ENCODE data around the gene SNRPN. TPM values are rescaled to one million over a fixed set of nuclear protein-coding genes. Genes with fewer than 3 reads are reported as not detected.

SNRPN gene
- total and polyA plus RNA-seq, 11 donors: 228 to 550 (median 387) TPM

DNA sequence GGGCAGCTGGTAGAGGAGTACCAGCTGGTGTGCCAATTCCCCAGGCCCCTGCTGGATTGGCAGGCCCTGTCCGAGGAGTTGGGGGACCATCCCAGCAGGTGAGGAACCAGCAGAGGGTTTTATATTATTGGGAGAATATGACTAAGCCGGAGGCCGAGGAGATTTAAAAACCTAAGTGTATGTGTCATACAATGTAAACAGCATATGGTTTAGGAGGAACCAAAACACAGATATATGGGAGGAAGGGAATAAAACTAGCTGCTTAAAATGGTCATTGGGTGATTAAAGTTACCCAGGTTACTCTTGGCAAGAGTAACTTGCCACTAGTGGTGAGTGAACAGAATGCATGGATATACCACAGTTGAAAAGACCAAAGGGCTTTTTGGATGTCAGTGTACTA, 22.1 kb downstream of the SNRPN start:
- Histone ChIP-seq H3K9me3 (peaks cover 0 to 76% (median 12%) of the 10 kb centered on the region in 12 donors), H3K27me3 (no peaks in the 10 kb centered on the region), H3K4me3 (no peak overlapping the region), H3K4me1 (no peaks in the 10 kb centered on the region), H3K36me3 (peaks cover 0 to 98% (median 72%) of the 10 kb centered on the region in 9 donors), H3K27ac (no peak overlapping the region)
- DNase-seq (no peak), ATAC-seq (no peak)
- no peak for TF ChIP-seq POLR2A (IDR thresholded peaks at IDR 0.05)
- TF ChIP-seq, protein P1, sequence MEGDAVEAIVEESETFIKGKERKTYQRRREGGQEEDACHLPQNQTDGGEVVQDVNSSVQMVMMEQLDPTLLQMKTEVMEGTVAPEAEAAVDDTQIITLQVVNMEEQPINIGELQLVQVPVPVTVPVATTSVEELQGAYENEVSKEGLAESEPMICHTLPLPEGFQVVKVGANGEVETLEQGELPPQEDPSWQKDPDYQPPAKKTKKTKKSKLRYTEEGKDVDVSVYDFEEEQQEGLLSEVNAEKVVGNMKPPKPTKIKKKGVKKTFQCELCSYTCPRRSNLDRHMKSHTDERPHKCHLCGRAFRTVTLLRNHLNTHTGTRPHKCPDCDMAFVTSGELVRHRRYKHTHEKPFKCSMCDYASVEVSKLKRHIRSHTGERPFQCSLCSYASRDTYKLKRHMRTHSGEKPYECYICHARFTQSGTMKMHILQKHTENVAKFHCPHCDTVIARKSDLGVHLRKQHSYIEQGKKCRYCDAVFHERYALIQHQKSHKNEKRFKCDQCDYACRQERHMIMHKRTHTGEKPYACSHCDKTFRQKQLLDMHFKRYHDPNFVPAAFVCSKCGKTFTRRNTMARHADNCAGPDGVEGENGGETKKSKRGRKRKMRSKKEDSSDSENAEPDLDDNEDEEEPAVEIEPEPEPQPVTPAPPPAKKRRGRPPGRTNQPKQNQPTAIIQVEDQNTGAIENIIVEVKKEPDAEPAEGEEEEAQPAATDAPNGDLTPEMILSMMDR (IDR thresholded peaks at IDR 0.05): peak in 2 of 12 donors; percentile 7 to 16
- intact Hi-C loops (cut with DNase I): loop anchor here in 1 of 10 donors (10.0 kb wide), 1 partner anchor 58 kb away; no protein-coding TSS in a partner anchor
- WGBS, 4 donors: 79 to 87% (median 80%) methylated on average over 3 of the region's 3 CpGs

DNA sequence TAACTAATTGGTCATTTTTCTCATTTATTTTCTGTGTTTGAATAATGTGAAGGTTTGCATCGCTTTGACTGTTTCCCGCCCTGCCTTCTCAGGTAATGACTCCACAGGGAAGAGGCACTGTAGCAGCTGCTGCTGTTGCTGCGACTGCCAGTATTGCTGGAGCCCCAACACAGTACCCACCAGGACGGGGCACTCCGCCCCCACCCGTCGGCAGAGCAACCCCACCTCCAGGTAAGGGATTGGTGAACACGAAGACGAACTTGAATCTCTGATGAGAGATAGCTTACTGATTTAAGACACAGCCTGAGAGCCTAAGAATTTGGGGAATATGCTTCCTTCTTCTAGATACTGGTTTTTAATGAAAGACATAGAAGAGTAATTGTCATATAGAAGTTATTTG, 22.9 kb downstream of the SNRPN start:
- no peak for DNase-seq
- no peak for ATAC-seq
- intact Hi-C loops (cut with DNase I): loop anchor here in 1 of 10 donors (10.0 kb wide), 1 partner anchor 57 kb away; no protein-coding TSS in a partner anchor
- Histone ChIP-seq H3K4me3 (no peak overlapping the region), H3K4me1 (no peaks in the 10 kb centered on the region), H3K9me3 (peaks cover 0 to 79% (median 15%) of the 10 kb centered on the region in 12 donors), H3K27me3 (no peaks in the 10 kb centered on the region), H3K36me3 (peaks cover 0 to 100% (median 74%) of the 10 kb centered on the region in 9 donors), H3K27ac (no peak overlapping the region)
- TF ChIP-seq POLR2A (IDR thresholded peaks at IDR 0.05): no peak
- TF ChIP-seq, protein P1 (IDR thresholded peaks at IDR 0.05): no peak
- 82 to 89% (median 86%) methylated on average over 9 of the region's 9 CpGs for WGBS, 4 donors

DNA sequence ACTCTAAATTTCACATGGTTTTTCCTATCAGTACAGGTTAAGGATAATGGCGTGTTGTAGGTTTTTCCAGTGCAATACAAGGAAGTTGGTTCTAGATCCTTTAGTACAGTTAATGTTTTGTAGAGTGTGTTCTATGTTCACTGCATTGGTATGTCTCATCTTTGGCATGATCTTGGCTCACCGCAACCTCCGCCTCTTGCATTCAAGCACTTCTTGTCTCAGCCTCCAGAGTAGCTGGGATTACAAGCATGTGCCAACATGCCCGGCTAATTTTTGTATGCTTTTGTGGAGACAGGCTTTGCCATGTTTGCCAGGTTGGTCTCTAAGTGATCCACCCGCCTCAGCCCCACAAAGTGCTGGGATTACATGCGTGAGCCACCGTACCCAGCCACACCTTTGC, 30.4 kb downstream of the SNRPN start:
- 70 to 85% (median 71%) methylated on average over 7 of the region's 7 CpGs for WGBS, 4 donors
- Histone ChIP-seq H3K27me3 (no peaks in the 10 kb centered on the region), H3K36me3 (peaks cover 0 to 94% (median 38%) of the 10 kb centered on the region in 9 donors), H3K4me1 (peaks cover 0 to 5% (median 0%) of the 10 kb centered on the region in 12 donors), H3K27ac (no peak overlapping the region), H3K4me3 (no peak overlapping the region), H3K9me3 (peaks cover 0 to 89% (median 22%) of the 10 kb centered on the region in 12 donors)
- DNase-seq (no peak), ATAC-seq (peak in 3 of 4 donors; percentile 27 to 49 (median 35))
- no peak for TF ChIP-seq POLR2A (IDR thresholded peaks at IDR 0.05)
- TF ChIP-seq, protein P1 (IDR thresholded peaks at IDR 0.05): no peak
- intact Hi-C loops (cut with DNase I): no loop called here

DNA sequence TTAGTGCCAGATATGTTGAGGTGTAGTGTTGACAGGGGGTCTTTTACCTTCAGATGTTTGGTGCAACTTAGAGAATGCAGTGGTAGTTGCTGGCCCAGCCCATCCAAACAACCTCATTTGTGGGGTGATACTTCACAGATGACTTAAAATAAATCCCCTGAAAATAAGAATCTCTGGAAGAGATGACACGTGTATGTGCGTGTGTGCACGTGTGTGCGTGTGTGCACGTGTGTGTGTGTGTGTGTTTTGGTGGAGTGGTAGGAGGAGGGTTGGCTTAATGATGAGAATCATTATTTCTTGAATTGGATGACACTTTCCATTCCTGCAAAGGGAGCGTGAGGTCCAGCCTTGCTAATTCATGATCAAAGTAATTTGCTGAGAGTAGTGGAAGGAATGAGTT, 31.9 kb downstream of the SNRPN start:
- no peak for TF ChIP-seq POLR2A (IDR thresholded peaks at IDR 0.05)
- TF ChIP-seq, protein P1 (IDR thresholded peaks at IDR 0.05): no peak
- ATAC-seq: no peak
- 76 to 84% (median 79%) methylated on average over 6 of the region's 6 CpGs for WGBS, 4 donors
- H3K27ac ChIP-seq: no peak overlapping the region
- H3K27me3 ChIP-seq: no peaks in the 10 kb centered on the region
- no peak for DNase-seq
- H3K4me3 ChIP-seq: no peak overlapping the region
- intact Hi-C loops (cut with DNase I): no loop called here
- peaks cover 0 to 84% (median 26%) of the 10 kb centered on the region in 9 donors for H3K36me3 ChIP-seq
- peaks cover 0 to 95% (median 24%) of the 10 kb centered on the region in 12 donors for H3K9me3 ChIP-seq
- peaks cover 0 to 5% (median 0%) of the 10 kb centered on the region in 12 donors for H3K4me1 ChIP-seq
